ENCODE results near the gene AURKA. TPM values are rescaled to one million over a fixed set of nuclear protein-coding genes. Genes with fewer than 3 reads are reported as not detected.
"Not testable (repeated sequence)": the region's sequence is repeated elsewhere in the genome, so short reads cannot be mapped to it uniquely, and the experiment has no call there.

AURKA gene
- total RNA-seq, 1 experiment from 2014 or later = 92.0 TPM

DNA sequence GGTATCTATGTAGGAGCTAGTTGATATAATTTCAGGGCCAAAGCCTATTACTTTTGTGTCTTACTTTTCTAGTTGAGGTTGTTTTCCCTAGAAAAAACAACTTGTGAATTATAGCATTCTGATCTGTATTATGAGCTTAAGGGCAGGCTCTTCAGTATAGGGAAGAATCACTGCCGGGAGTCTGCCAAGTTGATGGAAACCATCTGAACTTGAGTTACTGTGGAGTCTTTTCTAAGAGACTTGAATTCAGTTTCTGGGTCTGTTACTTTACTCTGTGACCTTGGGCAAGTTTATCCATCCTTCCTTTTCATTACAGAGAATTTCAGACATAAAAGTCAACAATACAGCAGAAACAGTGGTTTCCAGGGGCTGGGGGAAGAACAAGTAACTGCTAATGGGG is 17.9 kb upstream of the AURKA start:
- Histone ChIP-seq H2AFZ (no peak overlapping the region), H3K79me2 (ENCODE audit: low read depth) (no peaks in the 10 kb centered on the region), H3K36me3 (ENCODE audit: low read depth) (peaks cover 7% of the 10 kb centered on the region; the same call in 1 of the 2 replicates), H3K9me3 (ENCODE audit: insufficient read depth, low read depth) (no peaks in the 10 kb centered on the region), H3K4me1 (replicated peaks; ENCODE audit: insufficient read depth) (no peaks in the 10 kb centered on the region), H4K20me1 (ENCODE audit: insufficient read depth) (no peaks in the 10 kb centered on the region; the same call in 1 of the 2 replicates), H3F3A (ENCODE audit: insufficient read depth, low read depth) (peaks cover 4% of the 10 kb centered on the region; the same call in 1 of the 2 replicates), H3K9me2 (ENCODE audit: insufficient read depth) (no peaks in the 10 kb centered on the region), H3K27me3 (ENCODE audit: insufficient read depth, low read depth) (no peaks in the 10 kb centered on the region), H3K4me2 (no peak overlapping the region), H3K27ac (no peak overlapping the region), H3K4me3 (no peak overlapping the region)
- ChIA-PET POLR2A (ENCODE audit: unreplicated experiment) (no interaction called here), CTCF (no interaction called here)
- intact Hi-C loops (cut with micrococcal nuclease; ENCODE audit: unreplicated experiment) = loop anchor here (10.0 kb wide), 1 partner anchor 655 kb away; no protein-coding TSS in a partner anchor
- DNase-seq = no peak
- TF ChIP-seq, protein P1, sequence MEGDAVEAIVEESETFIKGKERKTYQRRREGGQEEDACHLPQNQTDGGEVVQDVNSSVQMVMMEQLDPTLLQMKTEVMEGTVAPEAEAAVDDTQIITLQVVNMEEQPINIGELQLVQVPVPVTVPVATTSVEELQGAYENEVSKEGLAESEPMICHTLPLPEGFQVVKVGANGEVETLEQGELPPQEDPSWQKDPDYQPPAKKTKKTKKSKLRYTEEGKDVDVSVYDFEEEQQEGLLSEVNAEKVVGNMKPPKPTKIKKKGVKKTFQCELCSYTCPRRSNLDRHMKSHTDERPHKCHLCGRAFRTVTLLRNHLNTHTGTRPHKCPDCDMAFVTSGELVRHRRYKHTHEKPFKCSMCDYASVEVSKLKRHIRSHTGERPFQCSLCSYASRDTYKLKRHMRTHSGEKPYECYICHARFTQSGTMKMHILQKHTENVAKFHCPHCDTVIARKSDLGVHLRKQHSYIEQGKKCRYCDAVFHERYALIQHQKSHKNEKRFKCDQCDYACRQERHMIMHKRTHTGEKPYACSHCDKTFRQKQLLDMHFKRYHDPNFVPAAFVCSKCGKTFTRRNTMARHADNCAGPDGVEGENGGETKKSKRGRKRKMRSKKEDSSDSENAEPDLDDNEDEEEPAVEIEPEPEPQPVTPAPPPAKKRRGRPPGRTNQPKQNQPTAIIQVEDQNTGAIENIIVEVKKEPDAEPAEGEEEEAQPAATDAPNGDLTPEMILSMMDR (conservative IDR thresholded peaks at IDR 0.05) = no peak
- no peak for TF ChIP-seq EZH2 (IDR thresholded peaks at IDR 0.05; ENCODE audit: low read depth)
- no TSS peak for BruUV-seq (replicated peaks)

DNA sequence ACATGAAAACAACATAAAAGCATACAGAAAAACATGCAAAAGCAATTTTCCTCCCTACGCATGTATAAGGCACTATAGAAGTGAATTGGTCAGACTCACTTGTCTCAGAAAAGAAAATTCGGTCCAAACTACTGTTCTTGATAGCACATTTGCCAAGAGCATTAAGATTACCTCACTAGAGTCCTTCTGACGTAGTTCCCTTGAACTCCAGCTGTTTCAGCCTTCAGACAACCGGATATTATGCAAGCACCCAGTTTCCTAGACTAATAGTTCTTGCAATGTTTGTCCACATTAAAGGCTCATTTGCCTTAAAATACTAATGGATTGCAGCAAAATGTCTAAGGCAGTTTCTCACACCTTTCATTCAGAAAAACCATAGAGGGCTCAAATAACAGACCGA is 17.5 kb upstream of the AURKA start:
- Histone ChIP-seq H3F3A (ENCODE audit: insufficient read depth, low read depth) (peaks cover 4% of the 10 kb centered on the region; the same call in 1 of the 2 replicates), H3K36me3 (ENCODE audit: low read depth) (peaks cover 9% of the 10 kb centered on the region; the same call in 1 of the 2 replicates), H3K4me3 (no peak overlapping the region), H3K4me1 (replicated peaks; ENCODE audit: insufficient read depth) (no peaks in the 10 kb centered on the region), H4K20me1 (ENCODE audit: insufficient read depth) (no peaks in the 10 kb centered on the region; the same call in 1 of the 2 replicates), H3K27ac (no peak overlapping the region), H3K9me3 (ENCODE audit: insufficient read depth, low read depth) (no peaks in the 10 kb centered on the region), H2AFZ (no peak overlapping the region), H3K27me3 (ENCODE audit: insufficient read depth, low read depth) (no peaks in the 10 kb centered on the region), H3K4me2 (no peak overlapping the region), H3K79me2 (ENCODE audit: low read depth) (no peaks in the 10 kb centered on the region), H3K9me2 (ENCODE audit: insufficient read depth) (no peaks in the 10 kb centered on the region)
- TF ChIP-seq, protein P1 (conservative IDR thresholded peaks at IDR 0.05) = no peak
- TF ChIP-seq EZH2 (IDR thresholded peaks at IDR 0.05; ENCODE audit: low read depth) = no peak
- CTCF ChIA-PET = no interaction called here
- intact Hi-C loops (cut with micrococcal nuclease; ENCODE audit: unreplicated experiment) = loop anchor here (10.0 kb wide), 1 partner anchor 655 kb away; no protein-coding TSS in a partner anchor
- BruUV-seq (replicated peaks) = no TSS peak
- no peak for DNase-seq
- POLR2A ChIA-PET (ENCODE audit: unreplicated experiment) = no interaction called here

DNA sequence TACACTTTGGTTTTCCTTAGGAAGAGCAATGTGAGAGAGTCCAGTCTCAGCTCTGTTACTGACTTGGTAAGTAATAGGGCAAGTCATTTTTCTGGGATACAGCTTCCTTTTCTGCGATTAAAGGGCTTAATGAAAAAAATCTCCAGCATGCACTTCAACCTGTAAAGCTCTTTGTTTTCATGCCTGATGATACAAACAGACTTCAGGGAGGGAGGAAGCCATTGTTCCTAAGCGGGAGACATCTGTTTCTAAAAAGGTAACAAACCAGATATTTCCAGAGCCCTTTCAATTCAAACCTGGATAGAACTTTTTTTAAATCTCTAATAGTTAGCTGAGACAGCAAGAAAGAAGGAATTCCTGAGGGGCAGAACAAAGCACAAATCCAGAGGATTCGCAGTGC is 14.9 kb upstream of the AURKA start:
- POLR2A ChIA-PET (ENCODE audit: unreplicated experiment) = interaction anchor here (0.6 kb wide), 1 partner anchor 60 kb away, joined by 8 read pairs; no protein-coding TSS in a partner anchor
- no TSS peak for BruUV-seq (replicated peaks)
- intact Hi-C loops (cut with micrococcal nuclease; ENCODE audit: unreplicated experiment) = loop anchor here (10.0 kb wide), 1 partner anchor 658 kb away; no protein-coding TSS in a partner anchor

DNA sequence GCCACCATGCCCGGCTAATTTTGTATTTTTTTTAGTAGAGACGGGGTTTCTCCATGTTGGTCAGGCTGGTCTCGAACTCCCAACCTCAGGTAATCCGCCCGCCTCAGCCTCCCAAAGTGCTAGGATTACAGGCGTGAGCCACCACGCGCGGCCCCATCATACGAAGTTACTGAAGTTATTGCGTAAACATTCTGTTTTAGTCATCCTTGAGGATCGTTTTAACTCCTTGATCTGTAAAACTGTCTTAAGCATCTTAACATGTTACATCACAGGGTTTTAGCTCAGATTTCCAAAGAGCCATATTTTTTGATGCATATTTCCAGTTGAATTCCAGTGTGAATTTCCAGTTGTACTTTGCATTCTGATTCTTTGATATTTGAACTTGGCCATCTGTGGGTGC is 13.3 kb upstream of the AURKA start:
- BruUV-seq (replicated peaks); H2AFZ ChIP-seq; CTCF ChIA-PET; H3F3A ChIP-seq (ENCODE audit: insufficient read depth, low read depth); POLR2A ChIA-PET (ENCODE audit: unreplicated experiment); H4K20me1 ChIP-seq (ENCODE audit: insufficient read depth); H3K4me2 ChIP-seq; H3K9me3 ChIP-seq (ENCODE audit: insufficient read depth, low read depth); H3K4me1 ChIP-seq (replicated peaks; ENCODE audit: insufficient read depth); DNase-seq; H3K27ac ChIP-seq; H3K27me3 ChIP-seq (ENCODE audit: insufficient read depth, low read depth); H3K9me2 ChIP-seq (ENCODE audit: insufficient read depth); H3K4me3 ChIP-seq: not testable (repeated sequence)
- peaks cover 39% of the 10 kb centered on the region for H3K36me3 ChIP-seq (ENCODE audit: low read depth)
- peaks cover 12% of the 10 kb centered on the region; the same call in 1 of the 2 replicates for H3K79me2 ChIP-seq (ENCODE audit: low read depth)
- intact Hi-C loops (cut with micrococcal nuclease; ENCODE audit: unreplicated experiment) = loop anchor here (10.0 kb wide), 1 partner anchor 659 kb away; no protein-coding TSS in a partner anchor

More for the DNA sequence above, 14.9 kb upstream of the AURKA start:
- peaks cover 4% of the 10 kb centered on the region; the same call in 1 of the 2 replicates for H4K20me1 ChIP-seq (ENCODE audit: insufficient read depth)
- no peaks in the 10 kb centered on the region; the same call in 1 of the 2 replicates for H3K79me2 ChIP-seq (ENCODE audit: low read depth)
- H3K27ac ChIP-seq = no peak overlapping the region
- H3K36me3 ChIP-seq (ENCODE audit: low read depth) = peaks cover 28% of the 10 kb centered on the region
- no peak for DNase-seq
- H3F3A ChIP-seq (ENCODE audit: insufficient read depth, low read depth) = peaks cover 4% of the 10 kb centered on the region; the same call in 1 of the 2 replicates
- no peaks in the 10 kb centered on the region for H3K9me3 ChIP-seq (ENCODE audit: insufficient read depth, low read depth)
- no peak overlapping the region for H3K4me2 ChIP-seq
- CTCF ChIA-PET = no interaction called here
- no peaks in the 10 kb centered on the region for H3K27me3 ChIP-seq (ENCODE audit: insufficient read depth, low read depth)
- H2AFZ ChIP-seq = no peak overlapping the region
- TF ChIP-seq EZH2 (IDR thresholded peaks at IDR 0.05; ENCODE audit: low read depth) = no peak
- TF ChIP-seq, protein P1 (conservative IDR thresholded peaks at IDR 0.05) = no peak
- H3K9me2 ChIP-seq (ENCODE audit: insufficient read depth) = no peaks in the 10 kb centered on the region
- H3K4me1 ChIP-seq (replicated peaks; ENCODE audit: insufficient read depth) = no peaks in the 10 kb centered on the region
- no peak overlapping the region for H3K4me3 ChIP-seq
